Liver (tissue), 9 donors: ENCODE measurements around the gene PALM3. TPM values are rescaled to one million over a fixed set of nuclear protein-coding genes. Genes with fewer than 3 reads are reported as not detected.

Experiments used
- DNase-seq: peaks from one replicate; pipeline ENCODE4 v3.0.0-alpha.2; 2017; ENCODE audit warnings: low spot score
- H3K27ac ChIP-seq, 2 donors: one replicate each; pipeline ENCODE4 v1.7.0; 2013; ENCODE audit warnings: inconsistent platforms in 2 of 2, low read length in 2 of 2, control low read depth in 1 of 2, low read depth in 1 of 2, mild to moderate bottlenecking in 1 of 2
- H3K27me3 ChIP-seq, 4 donors: one replicate each; pipeline versions ENCODE4 v1.6.1 to v1.7.0; 2013; ENCODE audit warnings: low read length in 3 of 4, inconsistent platforms in 1 of 4, mild to moderate bottlenecking in 1 of 4, moderate library complexity in 1 of 4; ENCODE audit not compliant: control insufficient read depth in 4 of 4, insufficient read depth in 4 of 4
- H3K36me3 ChIP-seq, 4 donors: one replicate each; pipeline versions ENCODE4 v1.6.1 to v1.7.0; 2013; ENCODE audit warnings: low read length in 3 of 4, mild to moderate bottlenecking in 3 of 4, low read depth in 1 of 4, moderate library complexity in 1 of 4; ENCODE audit not compliant: control insufficient read depth in 4 of 4, insufficient read depth in 3 of 4
- H3K4me1 ChIP-seq, 4 donors: one replicate each; pipeline versions ENCODE4 v1.6.1 to v1.7.0; 2013; ENCODE audit warnings: low read length in 3 of 4, mild to moderate bottlenecking in 3 of 4, moderate library complexity in 1 of 4; ENCODE audit not compliant: control insufficient read depth in 4 of 4, insufficient read depth in 4 of 4
- H3K4me3 ChIP-seq, 3 donors: one replicate each; pipeline versions ENCODE4 v1.6.1 to v1.7.0; 2013; ENCODE audit warnings: low read length in 3 of 3, control low read depth in 1 of 3, low read depth in 1 of 3, mild to moderate bottlenecking in 1 of 3
- H3K9ac ChIP-seq, 2 donors: one replicate each; pipeline ENCODE4 v1.7.0; 2013; ENCODE audit warnings: low read length in 2 of 2, mild to moderate bottlenecking in 2 of 2, moderate library complexity in 2 of 2, control low read depth in 1 of 2, low read depth in 1 of 2
- H3K9me3 ChIP-seq, 4 donors: one replicate each; pipeline versions ENCODE4 v1.6.1 to v1.7.0; 2013; ENCODE audit warnings: low read length in 3 of 4; ENCODE audit not compliant: control insufficient read depth in 4 of 4
- EGR1 ChIP-seq, 2 donors: IDR thresholded peaks; 2 replicates each; pipeline ENCODE4 v1.6.1; 2016 to 2018; ENCODE audit warnings: antibody characterized with exemption in 2 of 2, low read depth in 2 of 2
- FOXA1 ChIP-seq: IDR thresholded peaks from 2 replicates; pipeline ENCODE4 v1.6.1; 2016; ENCODE audit warnings: antibody characterized with exemption
- FOXA2 ChIP-seq: IDR thresholded peaks from 2 replicates; pipeline ENCODE4 v1.6.1; 2016; ENCODE audit warnings: antibody characterized with exemption
- GABPA ChIP-seq, 2 donors: IDR thresholded peaks in 1 of 2; conservative IDR thresholded peaks in 1 of 2; 2 replicates each; pipeline ENCODE4 v1.6.1; 2016; ENCODE audit warnings: antibody characterized with exemption in 2 of 2, mild to moderate bottlenecking in 1 of 2, moderate library complexity in 1 of 2
- HNF4A ChIP-seq, 2 donors: conservative IDR thresholded peaks; 2 replicates each; pipeline ENCODE4 v1.6.1; 2016; ENCODE audit warnings: antibody characterized with exemption in 2 of 2, mild to moderate bottlenecking in 2 of 2
- HNF4G ChIP-seq: IDR thresholded peaks from 2 replicates; pipeline ENCODE4 v1.6.1; 2016; ENCODE audit warnings: antibody characterized with exemption
- JUND ChIP-seq, 2 donors: IDR thresholded peaks; 2 replicates each; pipeline ENCODE4 v1.6.1; 2016; ENCODE audit warnings: antibody characterized with exemption in 2 of 2
- NR2F2 ChIP-seq: IDR thresholded peaks from 2 replicates; pipeline ENCODE4 v1.6.1; 2016; ENCODE audit warnings: antibody characterized with exemption
- RAD21 ChIP-seq, 2 donors: IDR thresholded peaks; 2 replicates each; pipeline ENCODE4 v1.6.1; 2016; ENCODE audit warnings: antibody characterized with exemption in 2 of 2, mild to moderate bottlenecking in 2 of 2
- RXRA ChIP-seq, 2 donors: IDR thresholded peaks; 2 replicates each; pipeline ENCODE4 v1.6.1; 2017 to 2018; ENCODE audit warnings: antibody characterized with exemption in 2 of 2, mild to moderate bottlenecking in 1 of 2
- SP1 ChIP-seq: IDR thresholded peaks from 2 replicates; pipeline ENCODE4 v1.6.1; 2018; ENCODE audit warnings: antibody characterized with exemption, mild to moderate bottlenecking
- TAF1 ChIP-seq: conservative IDR thresholded peaks from 2 replicates; pipeline ENCODE4 v1.6.1; 2016; ENCODE audit warnings: antibody characterized with exemption, mild to moderate bottlenecking
- YY1 ChIP-seq: IDR thresholded peaks from 2 replicates; pipeline ENCODE4 v1.6.1; 2016; ENCODE audit warnings: antibody characterized with exemption, mild to moderate bottlenecking
- WGBS: extraction: QIAGEN DNeasy Blood & Tissue Kit; methylation state at CpG from one replicate; pipeline ENCODE4 v1.1.7; 2013; 5-methylcytosine and 5-hydroxymethylcytosine counted together
- polyA plus RNA-seq, 2 donors: library from polyadenylated mRNA; stranded (reverse) in 1 of 2; unstranded in 1 of 2; fragments of 200-250 nt in 1 of 2; fragments of >200 nt in 1 of 2; fragmentation: Nextera tagmentation in 1 of 2; extraction: Ambion mirVana in 1 of 2; gene quantifications; one replicate each; pipeline versions ENCODE4 v1.2.1 to v1.2.3, GENCODE V29; 2013 to 2015
- total RNA-seq, 2 donors: library from RNA; depleted of rRNA; stranded (reverse); fragments of >200 nt; gene quantifications; one replicate each; pipeline ENCODE4 v1.2.3, GENCODE V29; 2014
- TF ChIP-seq, protein P1 (sequence below): fragments of 150-350 bp; IDR thresholded peaks from 2 replicates; pipeline ENCODE4 v1.5.1; 2017; ENCODE audit warnings: improper control_type of control experiment, low read depth, low read length; ENCODE audit not compliant: missing input control
- TF ChIP-seq, protein P2 (sequence below): IDR thresholded peaks from 2 replicates; pipeline ENCODE4 v1.6.1; 2016; ENCODE audit warnings: antibody characterized with exemption
- TF ChIP-seq, protein P3 (sequence below): IDR thresholded peaks from 2 replicates; pipeline ENCODE4 v1.6.1; 2016; ENCODE audit warnings: antibody characterized with exemption, mild to moderate bottlenecking
- TF ChIP-seq, protein P4 (sequence below): IDR thresholded peaks from 2 replicates; pipeline ENCODE4 v1.6.1; 2016; ENCODE audit warnings: antibody characterized with exemption
- TF ChIP-seq, protein P5 (sequence below): IDR thresholded peaks from 2 replicates; pipeline ENCODE4 v1.6.1; 2016; ENCODE audit warnings: antibody characterized with exemption
- donor health status: healthy.
- donor health status: healthy.
- donor health status: healthy.
- donor health status: healthy.
- donor health status: healthy.

PALM3 gene
- total and polyA plus RNA-seq, 4 donors: 1.4 to 17.9 (median 5.9) TPM

DNA sequence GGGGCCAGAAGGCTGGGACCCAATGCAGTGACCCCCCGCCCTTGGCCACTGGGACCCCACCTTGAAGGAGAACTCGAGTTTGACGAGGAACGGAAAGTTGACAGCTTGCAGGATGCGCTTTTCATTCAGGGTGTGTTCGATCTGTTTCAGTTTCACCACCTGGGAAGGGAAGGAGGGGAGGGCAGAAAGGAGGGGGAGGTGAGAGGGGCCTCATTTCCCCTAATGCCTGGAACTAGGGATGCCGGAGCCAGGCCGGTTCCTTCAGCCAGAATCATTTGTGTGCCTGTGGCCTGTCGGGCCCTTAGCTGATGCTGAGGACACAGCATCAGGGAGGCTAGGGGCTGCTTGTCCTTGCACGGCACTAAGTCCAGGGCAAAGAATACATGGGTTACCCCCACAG, 40.9 kb upstream of the PALM3 start (continued):
- TF ChIP-seq, protein P1, sequence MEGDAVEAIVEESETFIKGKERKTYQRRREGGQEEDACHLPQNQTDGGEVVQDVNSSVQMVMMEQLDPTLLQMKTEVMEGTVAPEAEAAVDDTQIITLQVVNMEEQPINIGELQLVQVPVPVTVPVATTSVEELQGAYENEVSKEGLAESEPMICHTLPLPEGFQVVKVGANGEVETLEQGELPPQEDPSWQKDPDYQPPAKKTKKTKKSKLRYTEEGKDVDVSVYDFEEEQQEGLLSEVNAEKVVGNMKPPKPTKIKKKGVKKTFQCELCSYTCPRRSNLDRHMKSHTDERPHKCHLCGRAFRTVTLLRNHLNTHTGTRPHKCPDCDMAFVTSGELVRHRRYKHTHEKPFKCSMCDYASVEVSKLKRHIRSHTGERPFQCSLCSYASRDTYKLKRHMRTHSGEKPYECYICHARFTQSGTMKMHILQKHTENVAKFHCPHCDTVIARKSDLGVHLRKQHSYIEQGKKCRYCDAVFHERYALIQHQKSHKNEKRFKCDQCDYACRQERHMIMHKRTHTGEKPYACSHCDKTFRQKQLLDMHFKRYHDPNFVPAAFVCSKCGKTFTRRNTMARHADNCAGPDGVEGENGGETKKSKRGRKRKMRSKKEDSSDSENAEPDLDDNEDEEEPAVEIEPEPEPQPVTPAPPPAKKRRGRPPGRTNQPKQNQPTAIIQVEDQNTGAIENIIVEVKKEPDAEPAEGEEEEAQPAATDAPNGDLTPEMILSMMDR: no peak
- no peak for TF ChIP-seq HNF4A (conservative IDR thresholded peaks at IDR 0.05)
- no peak for TF ChIP-seq HNF4G
- TF ChIP-seq GABPA (IDR thresholded peaks at IDR 0.05 in 1 of 2, conservative IDR thresholded peaks at IDR 0.05 in 1 of 2): no peak

DNA sequence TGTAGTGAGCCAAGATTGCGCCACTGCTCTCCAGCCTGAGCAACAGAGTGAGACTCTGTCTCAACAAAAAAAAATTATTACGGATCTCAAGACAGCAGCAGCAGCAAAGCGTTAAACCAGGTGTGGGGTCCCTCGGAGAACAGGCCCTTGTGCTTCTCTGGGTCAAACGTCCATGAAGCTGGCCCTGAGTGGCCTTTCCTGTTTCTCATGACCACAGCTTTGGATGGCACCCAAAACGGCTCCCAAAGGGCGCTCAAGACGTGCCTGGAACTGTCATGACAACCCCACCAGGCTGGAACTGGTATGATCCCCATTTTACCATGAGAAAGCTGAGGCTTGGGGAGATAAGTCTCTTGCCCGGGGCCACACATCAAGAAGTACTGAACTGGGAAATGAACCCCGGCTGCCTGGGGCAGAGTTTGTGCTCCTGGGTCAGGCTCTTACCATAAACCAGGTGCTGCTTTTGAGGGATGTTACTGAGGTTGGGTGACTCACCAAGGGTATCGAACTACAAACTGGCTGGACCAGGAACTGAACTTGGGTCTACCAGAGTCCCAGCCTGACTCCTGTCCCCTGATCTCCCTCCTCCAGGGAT, 40.3 kb upstream of the PALM3 start:
- TF ChIP-seq, protein P2, sequence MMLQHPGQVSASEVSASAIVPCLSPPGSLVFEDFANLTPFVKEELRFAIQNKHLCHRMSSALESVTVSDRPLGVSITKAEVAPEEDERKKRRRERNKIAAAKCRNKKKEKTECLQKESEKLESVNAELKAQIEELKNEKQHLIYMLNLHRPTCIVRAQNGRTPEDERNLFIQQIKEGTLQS: no peak
- TF ChIP-seq HNF4A (conservative IDR thresholded peaks at IDR 0.05): no peak
- TF ChIP-seq HNF4G: no peak
- TF ChIP-seq, protein P1: no peak
- TF ChIP-seq FOXA2: no peak
- TF ChIP-seq RAD21 (IDR thresholded peaks at IDR 0.05): no peak
- no peak for TF ChIP-seq RXRA (IDR thresholded peaks at IDR 0.05)
- no peak for TF ChIP-seq EGR1 (IDR thresholded peaks at IDR 0.05; ENCODE audit: low read depth in 2 of 2)
- TF ChIP-seq SP1: no peak
- no peak for TF ChIP-seq TAF1
- no peak for TF ChIP-seq NR2F2
- no peak for TF ChIP-seq JUND (IDR thresholded peaks at IDR 0.05)
- TF ChIP-seq, protein P3, sequence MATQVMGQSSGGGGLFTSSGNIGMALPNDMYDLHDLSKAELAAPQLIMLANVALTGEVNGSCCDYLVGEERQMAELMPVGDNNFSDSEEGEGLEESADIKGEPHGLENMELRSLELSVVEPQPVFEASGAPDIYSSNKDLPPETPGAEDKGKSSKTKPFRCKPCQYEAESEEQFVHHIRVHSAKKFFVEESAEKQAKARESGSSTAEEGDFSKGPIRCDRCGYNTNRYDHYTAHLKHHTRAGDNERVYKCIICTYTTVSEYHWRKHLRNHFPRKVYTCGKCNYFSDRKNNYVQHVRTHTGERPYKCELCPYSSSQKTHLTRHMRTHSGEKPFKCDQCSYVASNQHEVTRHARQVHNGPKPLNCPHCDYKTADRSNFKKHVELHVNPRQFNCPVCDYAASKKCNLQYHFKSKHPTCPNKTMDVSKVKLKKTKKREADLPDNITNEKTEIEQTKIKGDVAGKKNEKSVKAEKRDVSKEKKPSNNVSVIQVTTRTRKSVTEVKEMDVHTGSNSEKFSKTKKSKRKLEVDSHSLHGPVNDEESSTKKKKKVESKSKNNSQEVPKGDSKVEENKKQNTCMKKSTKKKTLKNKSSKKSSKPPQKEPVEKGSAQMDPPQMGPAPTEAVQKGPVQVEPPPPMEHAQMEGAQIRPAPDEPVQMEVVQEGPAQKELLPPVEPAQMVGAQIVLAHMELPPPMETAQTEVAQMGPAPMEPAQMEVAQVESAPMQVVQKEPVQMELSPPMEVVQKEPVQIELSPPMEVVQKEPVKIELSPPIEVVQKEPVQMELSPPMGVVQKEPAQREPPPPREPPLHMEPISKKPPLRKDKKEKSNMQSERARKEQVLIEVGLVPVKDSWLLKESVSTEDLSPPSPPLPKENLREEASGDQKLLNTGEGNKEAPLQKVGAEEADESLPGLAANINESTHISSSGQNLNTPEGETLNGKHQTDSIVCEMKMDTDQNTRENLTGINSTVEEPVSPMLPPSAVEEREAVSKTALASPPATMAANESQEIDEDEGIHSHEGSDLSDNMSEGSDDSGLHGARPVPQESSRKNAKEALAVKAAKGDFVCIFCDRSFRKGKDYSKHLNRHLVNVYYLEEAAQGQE: no peak
- TF ChIP-seq GABPA (IDR thresholded peaks at IDR 0.05 in 1 of 2, conservative IDR thresholded peaks at IDR 0.05 in 1 of 2): no peak
- TF ChIP-seq, protein P4, sequence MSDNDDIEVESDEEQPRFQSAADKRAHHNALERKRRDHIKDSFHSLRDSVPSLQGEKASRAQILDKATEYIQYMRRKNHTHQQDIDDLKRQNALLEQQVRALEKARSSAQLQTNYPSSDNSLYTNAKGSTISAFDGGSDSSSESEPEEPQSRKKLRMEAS: no peak
- no peak for TF ChIP-seq FOXA1
- no peak for TF ChIP-seq YY1
- TF ChIP-seq, protein P5, sequence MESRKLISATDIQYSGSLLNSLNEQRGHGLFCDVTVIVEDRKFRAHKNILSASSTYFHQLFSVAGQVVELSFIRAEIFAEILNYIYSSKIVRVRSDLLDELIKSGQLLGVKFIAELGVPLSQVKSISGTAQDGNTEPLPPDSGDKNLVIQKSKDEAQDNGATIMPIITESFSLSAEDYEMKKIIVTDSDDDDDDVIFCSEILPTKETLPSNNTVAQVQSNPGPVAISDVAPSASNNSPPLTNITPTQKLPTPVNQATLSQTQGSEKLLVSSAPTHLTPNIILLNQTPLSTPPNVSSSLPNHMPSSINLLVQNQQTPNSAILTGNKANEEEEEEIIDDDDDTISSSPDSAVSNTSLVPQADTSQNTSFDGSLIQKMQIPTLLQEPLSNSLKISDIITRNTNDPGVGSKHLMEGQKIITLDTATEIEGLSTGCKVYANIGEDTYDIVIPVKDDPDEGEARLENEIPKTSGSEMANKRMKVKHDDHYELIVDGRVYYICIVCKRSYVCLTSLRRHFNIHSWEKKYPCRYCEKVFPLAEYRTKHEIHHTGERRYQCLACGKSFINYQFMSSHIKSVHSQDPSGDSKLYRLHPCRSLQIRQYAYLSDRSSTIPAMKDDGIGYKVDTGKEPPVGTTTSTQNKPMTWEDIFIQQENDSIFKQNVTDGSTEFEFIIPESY: no peak
- no peak overlapping the region for H3K27ac ChIP-seq
- H3K27me3 ChIP-seq: no peaks in the 10 kb centered on the region
- peaks cover 18 to 55% (median 31%) of the 10 kb centered on the region in 4 donors for H3K36me3 ChIP-seq
- no peaks in the 10 kb centered on the region for H3K9me3 ChIP-seq
- H3K4me3 ChIP-seq: no peak overlapping the region
- 80% methylated on average over 11 of the region's 11 CpGs for WGBS
- H3K9ac ChIP-seq: no peak overlapping the region
- no peak for DNase-seq
- H3K4me1 ChIP-seq: no peaks in the 10 kb centered on the region
